IMR-90 (cell line): ENCODE data around the gene MIXL1. TPM values are rescaled to one million over a fixed set of nuclear protein-coding genes. Genes with fewer than 3 reads are reported as not detected.
"Not testable (repeated sequence)": the region's sequence is repeated elsewhere in the genome, so short reads cannot be mapped to it uniquely, and the experiment has no call there.

Experiments used
- ATAC-seq: fragments of 200-7000 bp; cut with Tn5 transposase; 2 replicates; pipeline ENCODE4 v1.9.1; 2020; ENCODE audit warnings: low read depth, mild to moderate bottlenecking, moderate library complexity
- BruUV-seq: library from RNA; stranded (reverse); fragments of 400-500 nt; replicated peaks from 2 replicates; lab custom pipeline; 2021; lab: Mats Ljungman, UMichigan
- CTCF ChIA-PET: fragments of 300-600 bp; formaldehyde crosslinking; extraction: SDS; loops from one replicate; lab custom pipeline; 2021; ENCODE audit warnings: antibody characterized with exemption; lab: Yijun Ruan, JAX
- POLR2A ChIA-PET: fragments of 300-600 bp; sonication (Branson Sonifier 250); formaldehyde crosslinking; loops from one replicate; lab custom pipeline; 2022; ENCODE audit warnings: antibody characterized with exemption; ENCODE audit not compliant: unreplicated experiment; lab: Charles Lee
- DNase-seq: peaks from one replicate; pipeline ENCODE4 v3.0.0; 2013
- H2AFZ ChIP-seq: replicated peaks from 2 replicates; pipeline ENCODE3; 2013; ENCODE audit warnings: low read length, mild to moderate bottlenecking; ENCODE audit not compliant: poor library complexity
- H2AK5ac ChIP-seq: 2 replicates; pipeline ENCODE4 v1.6.1; 2013; ENCODE audit warnings: low read depth, low read length, inconsistent platforms
- H2AK9ac ChIP-seq: replicated peaks from 2 replicates; pipeline ENCODE3; 2013; ENCODE audit warnings: mild to moderate bottlenecking, low read depth, low read length, moderate library complexity; ENCODE audit not compliant: poor library complexity
- H2BK120ac ChIP-seq: 2 replicates; pipeline ENCODE4 v1.6.1; 2013; ENCODE audit warnings: low read depth, low read length, inconsistent platforms
- H2BK15ac ChIP-seq: 3 replicates; pipeline ENCODE4 v1.6.1; 2013; ENCODE audit warnings: low read depth, low read length, inconsistent platforms
- H2BK20ac ChIP-seq: 2 replicates; pipeline ENCODE4 v1.6.1; 2013; ENCODE audit warnings: low read depth, mild to moderate bottlenecking, inconsistent platforms, low read length, moderate library complexity
- H2BK5ac ChIP-seq: 2 replicates; pipeline ENCODE4 v1.6.1; 2013; ENCODE audit warnings: mild to moderate bottlenecking, low read depth, low read length, inconsistent platforms; ENCODE audit not compliant: poor library complexity, severe bottlenecking
- H3K14ac ChIP-seq: replicated peaks from 2 replicates; pipeline ENCODE4 v1.6.1; 2013; ENCODE audit warnings: low read depth, low read length, inconsistent platforms
- H3K18ac ChIP-seq: 2 replicates; pipeline ENCODE4 v1.6.1; 2013; ENCODE audit warnings: low read depth, low read length, control low read depth
- H3K23ac ChIP-seq: 2 replicates; pipeline ENCODE4 v1.6.1; 2013; ENCODE audit warnings: low read depth, low read length, inconsistent platforms
- H3K27ac ChIP-seq: 2 replicates; pipeline ENCODE4 v1.5.1; 2013; ENCODE audit warnings: mild to moderate bottlenecking, control low read depth, low read length; ENCODE audit not compliant: insufficient read depth
- H3K27me3 ChIP-seq: 2 replicates; pipeline ENCODE4 v1.6.1; 2013; ENCODE audit warnings: low read length; ENCODE audit not compliant: control insufficient read depth, insufficient read depth
- H3K36me3 ChIP-seq: 2 replicates; pipeline ENCODE4 v1.6.1; 2013; ENCODE audit warnings: low read length, mixed read lengths; ENCODE audit not compliant: control insufficient read depth, insufficient read depth
- H3K4ac ChIP-seq: 2 replicates; pipeline ENCODE4 v1.6.1; 2013; ENCODE audit warnings: low read depth, low read length, inconsistent platforms
- H3K4me1 ChIP-seq: 2 replicates; pipeline ENCODE4 v1.6.1; 2013; ENCODE audit warnings: low read length, mixed read lengths; ENCODE audit not compliant: control insufficient read depth, insufficient read depth
- H3K4me2 ChIP-seq: 2 replicates; pipeline ENCODE4 v1.6.1; 2013; ENCODE audit warnings: low read depth, mild to moderate bottlenecking, control low read depth, low read length, moderate library complexity
- H3K4me3 ChIP-seq: 2 replicates; pipeline ENCODE4 v1.5.1; 2013; ENCODE audit warnings: low read depth, mild to moderate bottlenecking, control low read depth, low read length, moderate library complexity; ENCODE audit not compliant: insufficient read depth
- H3K56ac ChIP-seq: 2 replicates; pipeline ENCODE4 v1.6.1; 2013; ENCODE audit warnings: low read length, inconsistent platforms; ENCODE audit not compliant: insufficient read depth; ENCODE audit errors: extremely low read depth
- H3K79me1 ChIP-seq, 2 experiments: 2 replicates each; pipeline ENCODE4 v1.6.1; 2013; ENCODE audit warnings: low read length in 2 of 2, inconsistent platforms in 1 of 2, low read depth in 1 of 2
- H3K9ac ChIP-seq: 2 replicates; pipeline ENCODE4 v1.6.1; 2013; ENCODE audit warnings: low read depth, low read length, control low read depth
- H3K9me1 ChIP-seq: 2 replicates; pipeline ENCODE4 v1.6.1; 2013; ENCODE audit warnings: low read length, inconsistent platforms; ENCODE audit not compliant: insufficient read depth
- H3K9me3 ChIP-seq: 2 replicates; pipeline ENCODE4 v1.6.1; 2013; ENCODE audit warnings: low read length; ENCODE audit not compliant: control insufficient read depth, insufficient read depth
- H4K20me1 ChIP-seq: 2 replicates; pipeline ENCODE4 v1.6.1; 2013; ENCODE audit warnings: low read length, inconsistent platforms; ENCODE audit not compliant: insufficient read depth
- H4K5ac ChIP-seq: 2 replicates; pipeline ENCODE4 v1.6.1; 2013; ENCODE audit warnings: mild to moderate bottlenecking, low read depth, low read length, control low read depth
- H4K8ac ChIP-seq, 2 experiments: 2 replicates each; pipeline ENCODE4 v1.6.1; 2013; ENCODE audit warnings: low read depth in 2 of 2, low read length in 2 of 2, control low read depth in 1 of 2, inconsistent platforms in 1 of 2
- H4K91ac ChIP-seq: 2 replicates; pipeline ENCODE4 v1.6.1; 2013; ENCODE audit warnings: low read depth, low read length, inconsistent platforms; ENCODE audit not compliant: insufficient read depth
- FOS ChIP-seq: fragments of 150-350 bp; IDR thresholded peaks from 2 replicates; pipeline ENCODE4 v1.6.1; 2016; ENCODE audit warnings: low read depth, low read length
- RFX5 ChIP-seq: IDR thresholded peaks from 2 replicates; pipeline ENCODE4 v1.8.0; 2012; ENCODE audit warnings: low read depth, mild to moderate bottlenecking, low read length, moderate library complexity
- WGBS, 2 experiments: methylation state at CpG; one replicate each; pipeline versions ENCODE4 v1.1.5 to v1.1.7; 2013; ENCODE audit warnings: missing lambda C conversion rate in 2 of 2; ENCODE audit not compliant: insufficient read length in 1 of 2; ENCODE audit errors: extremely low coverage in 2 of 2; 5-methylcytosine and 5-hydroxymethylcytosine counted together
- dilution Hi-C: fragments of 300-500 bp; cut with HindIII; formaldehyde crosslinking; loops from one replicate; pipeline ENCODE4 v1.14.3; 2018; ENCODE audit warnings: low sequenced_read_pairs; ENCODE audit not compliant: unreplicated experiment
- in situ Hi-C: fragments of 300-500 bp; cut with MboI; formaldehyde crosslinking; loops from 3 replicates; pipeline ENCODE4 v1.14.3; 2019; ENCODE audit warnings: low sequenced_read_pairs, inconsistent platforms, mixed read lengths
- intact Hi-C: fragments of 100-400 bp; cut with micrococcal nuclease; formaldehyde crosslinking; loops from 2 replicates; pipeline ENCODE4 v1.10.0; 2022
- polyA plus RNA-seq, 3 experiments: library from polyadenylated mRNA; depleted of rRNA; stranded (reverse); fragments of >200 nt; gene quantifications; 2 replicates each; pipeline ENCODE4 v1.2.3, GENCODE V29; 2012; ENCODE audit warnings: low replicate concordance in 1 of 3
- total RNA-seq: library from RNA; depleted of rRNA; stranded (reverse); fragments of >200 nt; gene quantifications from 2 replicates; pipeline ENCODE4 v1.2.3, GENCODE V29; 2012

The MIXL1 gene
- total and polyA plus RNA-seq, 2 of the 4 experiments (the other 2 are of a cell fraction) = not detected

DNA sequence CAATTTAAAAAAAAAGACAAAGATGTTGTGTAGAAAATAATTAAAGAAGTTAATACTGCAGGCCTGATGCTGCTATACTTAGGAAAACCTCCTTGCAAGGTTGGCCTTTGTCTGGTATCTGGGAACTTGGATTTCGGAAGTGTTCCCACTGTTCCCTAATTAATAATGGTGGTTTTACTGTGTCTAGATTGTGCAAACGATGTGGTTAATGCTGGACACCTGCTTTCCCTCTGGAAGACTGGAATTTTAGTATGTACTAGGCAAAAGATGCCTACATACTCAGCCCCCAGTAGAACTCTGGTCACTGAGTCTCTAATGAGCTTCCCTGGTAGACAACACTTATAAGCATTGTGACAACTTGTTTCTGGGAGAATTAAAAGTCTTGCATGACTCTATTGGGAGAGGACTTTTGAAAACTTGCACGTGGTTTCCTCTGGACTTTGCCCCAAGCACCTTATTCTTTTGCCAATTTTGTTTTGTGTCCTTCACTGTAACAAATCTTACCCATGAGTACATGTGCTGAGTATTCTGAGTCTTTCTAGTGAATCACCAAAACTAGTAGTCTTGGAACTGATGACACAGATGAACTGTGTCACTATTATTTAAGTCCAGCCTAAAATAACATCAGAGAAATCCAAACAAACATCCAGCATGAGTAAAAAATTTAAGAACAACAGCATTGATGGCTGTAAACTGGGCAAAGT is 45.1 kb downstream of the MIXL1 start:
- no peak overlapping the region for H2BK15ac ChIP-seq
- no peak overlapping the region for H4K5ac ChIP-seq
- in situ Hi-C loops = no loop called here
- CTCF ChIA-PET = no interaction called here
- no peak overlapping the region for H2BK120ac ChIP-seq
- peaks cover 5% of the 10 kb centered on the region; the same call in 1 of the 2 replicates for H3K4me1 ChIP-seq
- H3K4me3 ChIP-seq = no peak overlapping the region
- no peaks in the 10 kb centered on the region for H3K36me3 ChIP-seq
- no peak overlapping the region for H2AK9ac ChIP-seq
- no peaks in the 10 kb centered on the region for H4K20me1 ChIP-seq
- H4K91ac ChIP-seq = no peak overlapping the region
- H3K4ac ChIP-seq = no peak overlapping the region
- no CpG with 5 or more reads among the region's 3 CpGs for WGBS, 2 experiments
- H3K4me2 ChIP-seq = no peak overlapping the region
- H3K23ac ChIP-seq = no peak overlapping the region
- H2AK5ac ChIP-seq = no peak overlapping the region
- H3K14ac ChIP-seq = no peak overlapping the region; the same call in 1 of the 2 replicates
- ATAC-seq (peak; percentile 93), DNase-seq (peak; percentile 75)
- no peak overlapping the region for H3K56ac ChIP-seq
- no peak overlapping the region for H3K9ac ChIP-seq
- dilution Hi-C loops = no loop called here
- no peak overlapping the region for H4K8ac ChIP-seq
- peaks cover 4% of the 10 kb centered on the region for H3K9me1 ChIP-seq
- BruUV-seq = no TSS peak
- TF ChIP-seq RFX5 (no peak), FOS (0 out of 2 replicates have a peak, but pooled peaks have one; percentile 16)
- no peak overlapping the region for H2BK20ac ChIP-seq
- H3K9me3 ChIP-seq = no peaks in the 10 kb centered on the region
- no peaks in the 10 kb centered on the region for H3K27me3 ChIP-seq
- H2AFZ ChIP-seq = no peak overlapping the region
- H2BK5ac ChIP-seq = no peak overlapping the region
- no peak overlapping the region for H3K27ac ChIP-seq
- no peak overlapping the region for H3K18ac ChIP-seq
- POLR2A ChIA-PET = no interaction called here
- intact Hi-C loops = loop anchor here (5.0 kb wide), 1 partner anchor 34 kb away; no protein-coding TSS in a partner anchor
- H3K79me1 ChIP-seq = peaks cover 0 to 7% of the 10 kb centered on the region in 2 experiments; a peak in 1 of 4 replicates

DNA sequence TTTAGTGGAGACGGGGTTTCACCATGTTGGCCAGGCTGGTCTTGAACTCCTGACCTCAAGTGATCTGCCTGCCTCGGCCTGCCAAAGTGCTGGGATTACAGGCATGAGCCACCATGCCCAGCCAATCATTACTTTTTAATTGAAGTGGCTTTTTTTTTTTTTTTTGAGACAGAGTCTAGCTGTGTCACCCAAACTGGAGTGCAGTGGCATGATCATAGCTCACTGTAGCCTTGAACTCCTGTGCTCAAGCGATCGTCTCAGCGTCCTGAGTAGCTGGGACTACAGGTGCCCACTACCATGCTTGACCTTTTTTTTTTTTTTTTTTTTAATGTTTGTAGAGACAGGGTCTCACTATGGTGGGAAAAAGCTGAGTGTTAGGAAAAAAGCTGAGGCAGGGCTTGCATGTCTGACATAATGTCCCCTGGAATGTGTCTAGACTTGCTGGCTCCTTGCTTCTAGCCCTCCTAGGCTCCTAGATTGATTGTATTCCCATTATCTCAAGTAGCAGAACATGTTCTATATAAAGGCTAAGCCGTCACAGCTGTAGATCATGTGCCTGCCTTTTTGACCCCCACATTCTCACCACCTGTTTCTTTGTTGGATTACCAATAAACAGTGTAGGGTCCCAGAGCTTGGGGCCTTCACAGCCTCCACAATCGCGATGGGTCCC is 48.9 kb downstream of the MIXL1 start:
- DNase-seq, dilution Hi-C loops, ATAC-seq, in situ Hi-C loops, H2AK5ac ChIP-seq, H3K9me3 ChIP-seq, H3K18ac ChIP-seq, H2BK5ac ChIP-seq, H3K9ac ChIP-seq, H3K9me1 ChIP-seq, BruUV-seq, H2BK20ac ChIP-seq, H3K56ac ChIP-seq, H3K4ac ChIP-seq, H3K4me1 ChIP-seq, H4K8ac ChIP-seq, H3K27me3 ChIP-seq, H3K36me3 ChIP-seq, H3K27ac ChIP-seq, H4K5ac ChIP-seq, H2BK120ac ChIP-seq, H3K14ac ChIP-seq, H3K23ac ChIP-seq, H3K4me3 ChIP-seq, H3K79me1 ChIP-seq, H4K20me1 ChIP-seq, H2BK15ac ChIP-seq, H2AFZ ChIP-seq, H3K4me2 ChIP-seq, POLR2A ChIA-PET, H4K91ac ChIP-seq, intact Hi-C loops: not testable (repeated sequence)
- CTCF ChIA-PET = interaction anchor here (0.6 to 0.9 kb wide), 2 partner anchors 20 to 32 kb away, joined by 3 read pairs; no protein-coding TSS in a partner anchor
- 100% methylated on average over 1 of the region's 8 CpGs; no CpG with 5 or more reads in 1 of the 2 experiments for WGBS, 2 experiments
- peak overlapping the region; percentile 65 for H2AK9ac ChIP-seq
